H1 (cell line): Measurements from ENCODE around the gene TRAPPC5. TPM values are rescaled to one million over a fixed set of nuclear protein-coding genes. Genes with fewer than 3 reads are reported as not detected.

Experiments
- CTCF ChIA-PET: fragments of 300-600 bp; sonication (Branson Sonifier 250); formaldehyde crosslinking; loops from one replicate; lab custom pipeline; 2021; ENCODE audit not compliant: partially characterized antibody; lab: Charles Lee
- POLR2A ChIA-PET: fragments of 300-600 bp; sonication (Branson Sonifier 250); formaldehyde crosslinking; loops from one replicate; lab custom pipeline; 2021; ENCODE audit warnings: inconsistent platforms; ENCODE audit not compliant: partially characterized antibody; lab: Charles Lee
- DNase-seq, 2 experiments: peaks; one replicate each; pipeline versions ENCODE4 v3.0.0 to v3.0.0-alpha.2; 2010 to 2022; ENCODE audit warnings: low spot score in 2 of 2, low read depth in 1 of 2, mixed read lengths in 1 of 2
- FAIRE-seq: peaks from 2 replicates; lab custom pipeline; 2011; peaks lifted over from hg19 to GRCh38; lab: Jason Lieb, UNC
- H2AFZ ChIP-seq: 2 replicates; pipeline ENCODE4 v1.8.1; 2012; ENCODE audit warnings: low read length, inconsistent platforms
- H2AK5ac ChIP-seq: 2 replicates; pipeline ENCODE4 v1.6.1; 2013; ENCODE audit warnings: low read depth, low read length
- H2BK120ac ChIP-seq: replicated peaks from 2 replicates; pipeline ENCODE3; 2013; ENCODE audit warnings: low read depth, low read length, inconsistent platforms
- H2BK12ac ChIP-seq: 2 replicates; pipeline ENCODE4 v1.6.1; 2013; ENCODE audit warnings: low read depth, low read length
- H2BK15ac ChIP-seq: 2 replicates; pipeline ENCODE4 v1.6.1; 2013; ENCODE audit warnings: low read length
- H2BK20ac ChIP-seq: 2 replicates; pipeline ENCODE4 v1.6.1; 2013; ENCODE audit warnings: low read length
- H2BK5ac ChIP-seq: 2 replicates; pipeline ENCODE4 v1.6.1; 2013; ENCODE audit warnings: low read depth, low read length
- H3K14ac ChIP-seq: 2 replicates; pipeline ENCODE4 v1.6.1; 2013; ENCODE audit warnings: inconsistent platforms; ENCODE audit not compliant: insufficient read length
- H3K18ac ChIP-seq: 2 replicates; pipeline ENCODE4 v1.6.1; 2013; ENCODE audit warnings: low read length; ENCODE audit errors: extremely low read depth
- H3K23ac ChIP-seq: 2 replicates; pipeline ENCODE4 v1.6.1; 2013; ENCODE audit warnings: inconsistent platforms; ENCODE audit not compliant: insufficient read length
- H3K23me2 ChIP-seq: 2 replicates; pipeline ENCODE4 v1.6.1; 2013; ENCODE audit warnings: low read depth, low read length
- H3K27ac ChIP-seq: 2 replicates; pipeline ENCODE4 v1.6.1; 2011; ENCODE audit warnings: low read depth, low read length, inconsistent platforms
- H3K27me3 ChIP-seq, 4 experiments: replicated peaks in 1 of 4; 1 replicate in 1 of 4; 2 replicates in 3 of 4; pipeline versions ENCODE4 v1.6.1 to v1.8.1; 2011 to 2013; ENCODE audit warnings: low read length in 3 of 4, mild to moderate bottlenecking in 3 of 4, inconsistent platforms in 2 of 4, mixed read lengths in 2 of 4, moderate library complexity in 1 of 4; ENCODE audit not compliant: control insufficient read depth in 3 of 4, insufficient read depth in 3 of 4; ENCODE audit errors: extremely low read depth in 1 of 4
- H3K36me3 ChIP-seq, 4 experiments: 2 replicates each; pipeline versions ENCODE4 v1.6.1 to v1.8.1; 2011 to 2013; ENCODE audit warnings: mild to moderate bottlenecking in 4 of 4, low read length in 3 of 4, moderate library complexity in 2 of 4, control low read depth in 1 of 4, inconsistent platforms in 1 of 4; ENCODE audit not compliant: insufficient read depth in 4 of 4, control insufficient read depth in 2 of 4
- H3K4ac ChIP-seq: replicated peaks from 2 replicates; pipeline ENCODE3; 2013; ENCODE audit warnings: low read length, low read depth, mixed read lengths, inconsistent platforms; ENCODE audit not compliant: insufficient read length
- H3K4me1 ChIP-seq, 4 experiments: replicated peaks in 1 of 4; 1 replicate in 1 of 4; 2 replicates in 3 of 4; pipeline versions ENCODE4 v1.6.1 to v1.8.1; 2011 to 2013; ENCODE audit warnings: low read length in 3 of 4, inconsistent platforms in 2 of 4, mixed read lengths in 1 of 4; ENCODE audit not compliant: insufficient read depth in 4 of 4, control insufficient read depth in 3 of 4
- H3K4me2 ChIP-seq, 2 experiments: 2 replicates each; pipeline versions ENCODE4 v1.6.1 to v1.8.1; 2011 to 2013; ENCODE audit warnings: low read depth in 2 of 2, low read length in 2 of 2, control low read depth in 1 of 2, inconsistent platforms in 1 of 2, mild to moderate bottlenecking in 1 of 2; ENCODE audit not compliant: insufficient read depth in 1 of 2
- H3K4me3 ChIP-seq, 4 experiments: fragments of 200-600, 300-600 bp in 1 of 4; sonication (generic), shearing (Covaris generic), sonication (Bioruptor Twin) in 1 of 4; 2 replicates each; pipeline versions ENCODE4 v1.5.1 to v1.8.1; 2011 to 2016; ENCODE audit warnings: low read length in 4 of 4, low read depth in 3 of 4, control low read depth in 2 of 4, inconsistent platforms in 2 of 4, mild to moderate bottlenecking in 2 of 4, mixed read lengths in 1 of 4, moderate library complexity in 1 of 4; ENCODE audit not compliant: insufficient read depth in 2 of 4; ENCODE audit errors: extremely low read depth in 1 of 4
- H3K56ac ChIP-seq: replicated peaks from 2 replicates; pipeline ENCODE3; 2013; ENCODE audit warnings: low read depth, mild to moderate bottlenecking, mixed read lengths, low read length, inconsistent platforms; ENCODE audit not compliant: insufficient read length
- H3K79me1 ChIP-seq: 2 replicates; pipeline ENCODE4 v1.6.1; 2013; ENCODE audit warnings: low read depth, low read length, control low read depth
- H3K79me2 ChIP-seq, 2 experiments: 2 replicates each; pipeline versions ENCODE4 v1.6.1 to v1.8.1; 2012 to 2013; ENCODE audit warnings: low read length in 2 of 2, mild to moderate bottlenecking in 2 of 2, inconsistent platforms in 1 of 2; ENCODE audit not compliant: insufficient read depth in 2 of 2, control insufficient read depth in 1 of 2
- H3K9ac ChIP-seq, 4 experiments: replicated peaks in 1 of 4; 1 replicate in 1 of 4; 2 replicates in 3 of 4; pipeline versions ENCODE4 v1.6.1 to v1.8.1; 2011 to 2013; ENCODE audit warnings: low read depth in 3 of 4, low read length in 3 of 4, control low read depth in 2 of 4, mild to moderate bottlenecking in 2 of 4, moderate library complexity in 2 of 4, inconsistent platforms in 1 of 4; ENCODE audit errors: extremely low read depth in 1 of 4
- H3K9me3 ChIP-seq, 2 experiments: 2 replicates each; pipeline versions ENCODE4 v1.6.1 to v1.8.1; 2012 to 2013; ENCODE audit warnings: mild to moderate bottlenecking in 2 of 2, moderate library complexity in 2 of 2, control low read depth in 1 of 2, inconsistent platforms in 1 of 2, low read depth in 1 of 2, low read length in 1 of 2, mixed read lengths in 1 of 2; ENCODE audit not compliant: insufficient read depth in 2 of 2
- H4K20me1 ChIP-seq, 2 experiments: replicated peaks in 1 of 2; 2 replicates each; pipeline versions ENCODE3 to v1.8.1; 2011 to 2013; ENCODE audit warnings: inconsistent platforms in 2 of 2, low read length in 2 of 2, mild to moderate bottlenecking in 1 of 2; ENCODE audit not compliant: insufficient read depth in 2 of 2, control insufficient read depth in 1 of 2
- H4K5ac ChIP-seq: 2 replicates; pipeline ENCODE4 v1.6.1; 2013; ENCODE audit warnings: low read length, low read depth, mixed read lengths, inconsistent platforms; ENCODE audit not compliant: insufficient read length
- H4K8ac ChIP-seq: 2 replicates; pipeline ENCODE4 v1.8.0; 2013; ENCODE audit warnings: mild to moderate bottlenecking, moderate library complexity, low read length, inconsistent platforms; ENCODE audit not compliant: insufficient read depth; ENCODE audit errors: extremely low read depth
- H4K91ac ChIP-seq: replicated peaks from 2 replicates; pipeline ENCODE3; 2013; ENCODE audit warnings: low read length, mixed read lengths, inconsistent platforms; ENCODE audit not compliant: insufficient read length
- ASH2L ChIP-seq: fragments of 200-600, 300-600 bp; sonication (generic); IDR thresholded peaks from one replicate; pipeline ENCODE4 v1.7.1; 2017; ENCODE audit warnings: low read length
- JUN ChIP-seq: IDR thresholded peaks from 2 replicates; pipeline ENCODE4 v1.6.1; 2011; ENCODE audit warnings: low read depth, mild to moderate bottlenecking, improper control_type of control experiment, low read length
- JUND ChIP-seq: IDR thresholded peaks from 2 replicates; pipeline ENCODE4 v1.6.1; 2011; ENCODE audit warnings: mild to moderate bottlenecking, improper control_type of control experiment, low read length
- MAFK ChIP-seq: IDR thresholded peaks from 2 replicates; pipeline ENCODE4 v1.6.1; 2012; ENCODE audit warnings: low read depth, mild to moderate bottlenecking, improper control_type of control experiment, low read length
- TEAD4 ChIP-seq: IDR thresholded peaks from 2 replicates; pipeline ENCODE4 v1.6.1; 2012; ENCODE audit warnings: low read depth, low read length, inconsistent platforms, mixed read lengths
- WGBS, 2 experiments: shearing (Covaris generic) in 1 of 2; methylation state at CpG; one replicate each; pipeline versions ENCODE4 v1.1.6 to v1.1.7; 2013 to 2015; ENCODE audit warnings: low lambda C conversion rate in 2 of 2, mixed read lengths in 2 of 2, inconsistent platforms in 1 of 2, low coverage in 1 of 2, missing lambda C conversion rate in 1 of 2; ENCODE audit not compliant: insufficient replicate concordance in 2 of 2, insufficient coverage in 1 of 2, insufficient read length in 1 of 2; ENCODE audit errors: extremely low coverage in 1 of 2, missing lambda C conversion rate in 1 of 2; 5-methylcytosine and 5-hydroxymethylcytosine counted together
- polyA plus RNA-seq, 7 experiments: library from polyadenylated mRNA; depleted of rRNA in 3 of 7; stranded (reverse) in 5 of 7; unstranded in 2 of 7; fragments of >200 nt in 5 of 7; fragments of 200-250 nt in 2 of 7; gene quantifications; 1 replicate in 5 of 7; 2 replicates in 1 of 7; 4 replicates in 1 of 7; pipeline versions ENCODE4 v1.2.1 to v1.2.3, GENCODE V29; 2011 to 2013; ENCODE audit warnings: missing spikeins in 2 of 7, mixed read lengths in 2 of 7
- total RNA-seq: library from RNA; stranded (reverse); fragmentation: NEBNext Ultra II Directional; extraction: Animal tissue kit (Norgen Biotek cat#: 25700); gene quantifications from 2 replicates; pipeline ENCODE4 v1.2.1, GENCODE V29; 2021
- TF ChIP-seq, protein P1 (sequence below): IDR thresholded peaks from 2 replicates; pipeline ENCODE4 v1.6.1; 2011; ENCODE audit warnings: low read depth, mild to moderate bottlenecking, low read length; ENCODE audit not compliant: insufficient read depth

The TRAPPC5 gene
- total and polyA plus RNA-seq, 2 of the 8 experiments (the other 6 are each of a cell fraction or from before 2014, with no cell fraction given): 109 to 120 TPM

DNA sequence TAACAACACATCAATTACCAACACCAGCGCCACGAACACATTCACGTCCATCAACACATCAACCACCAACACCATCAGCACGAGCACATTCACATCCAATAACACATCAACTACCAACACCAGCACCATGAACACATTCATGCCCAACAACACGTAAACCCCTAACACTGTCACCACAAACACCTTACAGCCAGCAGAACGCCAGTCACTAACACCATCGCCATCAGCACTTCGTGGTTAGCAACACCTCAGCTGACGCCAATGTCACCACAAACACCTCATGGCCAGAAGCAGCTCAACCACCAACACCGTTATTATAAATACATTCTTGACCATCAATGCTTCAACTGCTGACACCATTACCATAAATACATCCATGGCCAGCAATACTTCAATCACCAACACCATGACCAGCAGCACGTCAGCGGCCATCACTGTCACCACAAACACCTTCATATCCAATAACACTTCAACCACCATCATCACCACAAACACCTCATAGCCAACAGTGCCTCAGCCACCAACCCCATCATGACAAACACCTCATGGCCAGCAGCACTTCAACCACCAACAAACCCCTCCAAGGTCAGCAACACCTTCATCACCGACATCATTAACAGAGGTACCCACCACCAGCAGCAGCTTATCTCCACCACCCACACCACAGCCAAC is 11.9 kb downstream of the TRAPPC5 start:
- Histone ChIP-seq H3K23me2 (peaks cover 14% of the 10 kb centered on the region), H2AK5ac (peak overlapping the region; percentile 96; the same call in 1 of the 2 replicates), H2BK5ac (no peak overlapping the region), H4K20me1 (peaks cover 0 to 5% of the 10 kb centered on the region in 2 experiments), H3K23ac (no peak overlapping the region), H3K4ac (no peak overlapping the region), H3K79me2 (no peaks in the 10 kb centered on the region), H3K79me1 (no peaks in the 10 kb centered on the region), H3K18ac (no peak overlapping the region), H3K56ac (no peak overlapping the region), H3K27me3 (no peaks in the 10 kb centered on the region; a peak in 2 of 7 replicates), H3K4me3 (no peak overlapping the region), H3K4me2 (no peak overlapping the region), H3K36me3 (no peaks in the 10 kb centered on the region), H3K4me1 (peaks cover 0 to 10% (median 4%) of the 10 kb centered on the region in 4 experiments; a peak in 4 of 7 replicates), H4K5ac (no peak overlapping the region), H2BK20ac (no peak overlapping the region), H3K9ac (no peak overlapping the region), H2BK120ac (no peak overlapping the region), H4K8ac (peak overlapping the region; percentile 35; the same call in 1 of the 2 replicates), H3K27ac (no peak overlapping the region), H2BK15ac (peak overlapping the region; percentile 93; the same call in 1 of the 2 replicates), H2BK12ac (no peak overlapping the region), H3K9me3 (no peaks in the 10 kb centered on the region)
- no peak for DNase-seq
- ChIA-PET POLR2A (no interaction called here), CTCF (no interaction called here)
- FAIRE-seq: no peak
- WGBS, 2 experiments: 87% methylated on average over 13 of the region's 13 CpGs; no CpG with 5 or more reads in 1 of the 2 experiments
- no peak for TF ChIP-seq MAFK
- TF ChIP-seq TEAD4: no peak
- TF ChIP-seq ASH2L: no peak
- TF ChIP-seq, protein P1, sequence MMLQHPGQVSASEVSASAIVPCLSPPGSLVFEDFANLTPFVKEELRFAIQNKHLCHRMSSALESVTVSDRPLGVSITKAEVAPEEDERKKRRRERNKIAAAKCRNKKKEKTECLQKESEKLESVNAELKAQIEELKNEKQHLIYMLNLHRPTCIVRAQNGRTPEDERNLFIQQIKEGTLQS: no peak
- TF ChIP-seq JUND: no peak
- no peak for TF ChIP-seq JUN
- TF ChIP-seq, all 59 proteins: peak for 0
- H3K14ac ChIP-seq: no peak overlapping the region
- no peak overlapping the region for H2AFZ ChIP-seq
- H4K91ac ChIP-seq: no peak overlapping the region
